GM19328 (cell line): Measurements from ENCODE around the gene MCC.

Experiments used
- ATAC-seq: cut with Tn5 transposase; IDR thresholded peaks from one replicate; pipeline ENCODE4 v1.9.1; 2021; ENCODE audit warnings: mild to moderate bottlenecking, moderate library complexity; ENCODE audit not compliant: unreplicated experiment

MCC gene

DNA sequence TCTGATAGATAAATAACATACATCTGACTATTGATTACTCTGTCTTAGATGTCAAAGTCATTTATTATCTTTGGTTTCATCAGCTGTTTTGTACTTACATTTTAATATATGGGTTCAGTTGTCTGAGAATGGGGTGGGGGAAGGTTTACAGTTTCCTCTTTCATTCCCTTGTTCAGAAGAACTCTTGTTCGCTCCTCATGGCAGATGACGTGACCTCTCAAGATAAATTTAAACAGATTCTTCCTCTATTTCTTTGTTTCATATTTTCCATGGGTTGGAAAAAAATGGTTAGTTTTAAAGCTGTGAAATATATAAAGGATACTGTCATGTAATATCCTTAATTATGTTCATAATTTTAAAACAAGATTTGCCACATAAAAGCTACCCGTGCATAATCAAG is 114.8 kb downstream of the MCC start:
- no peak for ATAC-seq

DNA sequence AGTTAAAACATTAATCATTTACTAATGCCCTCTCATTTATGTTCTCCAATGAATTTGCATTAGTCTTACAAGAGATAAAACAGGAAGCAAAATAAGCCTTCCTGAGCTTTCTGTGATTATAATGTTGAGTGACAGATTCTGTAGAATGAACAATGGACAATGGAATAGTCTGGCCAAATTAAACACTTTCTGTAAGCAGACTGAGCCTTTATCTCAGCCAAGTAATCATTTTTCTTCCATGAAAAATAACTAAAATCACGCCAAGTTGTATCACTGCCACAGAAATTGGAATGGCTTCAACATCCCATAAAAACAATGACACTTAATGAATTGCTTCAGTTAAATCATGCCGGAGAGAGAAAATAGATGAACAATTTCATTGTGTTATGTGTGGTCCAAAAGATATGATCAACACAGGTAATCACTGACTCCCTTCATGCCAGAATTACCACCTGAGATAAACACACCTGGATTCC is 116.5 kb downstream of the MCC start:
- ATAC-seq: no peak

GRCh38 chr5:113367586-113367985 is 120.7 kb downstream of the MCC start:
- ATAC-seq: no peak

DNA sequence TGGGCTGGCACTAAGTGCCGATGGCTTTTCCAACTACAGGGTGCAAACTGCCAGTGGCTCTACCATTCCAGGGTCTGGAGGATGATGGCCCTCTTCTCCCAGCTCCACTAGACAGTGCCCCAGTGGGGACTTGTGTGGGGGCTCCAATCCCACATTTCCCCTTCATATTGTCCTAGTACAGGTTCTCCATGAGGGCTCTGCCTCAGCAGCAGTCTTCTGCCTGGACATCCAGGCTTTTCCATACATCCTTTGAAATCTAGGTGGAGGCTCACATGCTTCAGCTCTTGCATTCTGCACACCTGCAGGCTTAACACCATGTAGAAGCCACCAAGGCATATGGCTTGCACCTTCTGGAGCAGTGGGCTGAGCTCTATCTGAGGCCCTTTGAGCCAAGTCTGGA is 123.8 kb downstream of the MCC start:
- ATAC-seq: no peak

- ATAC-seq: no peak
These were observed 126.6 kb downstream of the MCC start for GRCh38 chr5:113361701-113362100.

DNA sequence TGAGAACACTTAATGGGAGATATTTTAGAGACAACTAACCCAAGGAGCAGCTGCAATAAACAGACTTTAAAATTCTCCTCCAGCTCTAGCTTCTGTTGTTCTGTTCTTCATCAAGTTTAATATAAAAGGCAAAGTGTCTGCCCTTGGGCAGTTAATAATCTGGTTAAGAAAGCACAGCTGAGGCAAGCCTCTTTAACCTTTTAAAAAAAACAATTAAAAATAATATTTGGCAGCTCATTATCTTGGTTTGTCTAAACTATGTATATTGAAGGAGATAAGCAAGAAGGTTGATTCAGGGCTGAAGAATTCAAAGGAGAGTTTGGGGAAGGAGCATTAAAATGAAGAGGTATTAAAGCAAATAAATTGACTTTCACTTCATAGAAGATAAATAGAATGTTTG is 128.8 kb downstream of the MCC start:
- no peak for ATAC-seq

GRCh38 chr5:113358696-113359095 is 129.6 kb downstream of the MCC start:
- ATAC-seq: no peak

DNA sequence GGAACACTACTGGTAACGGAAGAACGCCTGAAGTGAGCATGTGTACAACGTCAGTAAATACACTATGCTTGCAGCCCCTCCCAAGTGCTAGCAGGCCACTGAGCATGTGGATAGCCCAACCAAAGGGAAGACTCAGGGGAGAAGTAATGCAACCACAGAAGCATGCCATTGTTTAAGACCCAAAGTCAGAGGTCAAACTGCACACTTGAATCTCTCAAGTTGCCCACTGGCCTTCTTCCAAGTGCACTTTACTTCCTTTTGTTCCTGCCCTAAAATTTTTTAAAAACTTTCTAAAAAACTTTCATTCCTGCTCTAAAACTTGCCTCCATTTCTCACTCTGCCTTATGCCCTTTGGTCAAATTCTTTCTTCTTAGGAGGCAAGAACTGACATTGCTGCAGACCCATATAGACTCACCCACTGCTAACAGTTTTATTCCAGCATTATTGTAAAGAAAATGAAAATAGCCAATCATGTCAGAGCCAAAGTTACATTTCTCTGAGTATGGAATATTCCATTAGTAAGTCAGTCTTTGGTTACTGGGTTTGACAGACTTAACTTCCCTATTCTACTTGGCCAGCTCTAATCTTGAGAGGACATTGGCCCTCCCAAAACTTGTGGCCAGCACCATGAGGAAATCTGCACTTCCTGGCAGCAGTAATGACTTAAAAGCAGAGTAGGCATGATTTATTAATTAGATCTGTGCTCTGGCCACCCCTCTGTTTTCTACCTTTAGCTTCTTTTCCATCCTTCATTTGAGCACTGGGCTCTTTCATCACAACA is 130.4 kb downstream of the MCC start:
- no peak for ATAC-seq

GRCh38 chr5:113356487-113356886 is 131.8 kb downstream of the MCC start:
- ATAC-seq: no peak

DNA sequence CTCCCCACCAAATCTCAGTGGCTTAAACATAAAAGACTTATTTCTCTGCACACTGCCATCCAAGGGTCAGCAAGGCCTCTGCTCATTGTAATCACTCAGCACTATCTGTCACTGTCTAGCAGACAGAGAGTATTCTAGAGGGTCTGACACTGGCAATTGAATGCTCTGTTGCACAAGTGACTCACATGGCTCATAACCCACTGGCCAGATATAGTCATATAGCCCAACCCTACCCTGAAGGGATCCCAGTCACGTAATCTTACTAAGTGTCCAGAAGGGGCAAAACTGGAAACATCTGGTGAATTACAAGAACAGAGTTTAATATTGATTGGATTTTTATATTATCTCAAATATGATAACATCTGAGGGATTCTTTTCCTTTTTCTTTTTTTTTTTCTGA is 134.2 kb downstream of the MCC start:
- ATAC-seq: no peak

DNA sequence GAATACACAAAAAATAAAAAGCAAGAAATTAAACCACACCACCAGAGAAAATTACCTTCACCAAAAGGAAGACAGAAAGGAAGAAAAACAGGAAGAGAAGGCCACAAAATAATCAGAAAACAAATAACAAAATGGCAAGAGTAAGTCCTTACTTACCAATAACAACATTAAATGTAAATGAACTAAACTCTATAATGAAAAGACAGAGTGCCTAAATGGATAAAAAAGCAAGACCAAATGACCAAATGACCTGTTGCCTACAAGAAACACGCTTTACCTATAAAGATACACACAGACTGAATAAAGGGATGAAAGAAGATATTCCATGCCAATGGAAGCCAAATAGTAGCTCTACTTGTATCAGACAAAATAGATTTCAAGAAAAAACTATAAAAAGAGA is 140.7 kb downstream of the MCC start:
- ATAC-seq: no peak

GRCh38 chr5:113344973-113345940 is 143.0 kb downstream of the MCC start:
- ATAC-seq: no peak

DNA sequence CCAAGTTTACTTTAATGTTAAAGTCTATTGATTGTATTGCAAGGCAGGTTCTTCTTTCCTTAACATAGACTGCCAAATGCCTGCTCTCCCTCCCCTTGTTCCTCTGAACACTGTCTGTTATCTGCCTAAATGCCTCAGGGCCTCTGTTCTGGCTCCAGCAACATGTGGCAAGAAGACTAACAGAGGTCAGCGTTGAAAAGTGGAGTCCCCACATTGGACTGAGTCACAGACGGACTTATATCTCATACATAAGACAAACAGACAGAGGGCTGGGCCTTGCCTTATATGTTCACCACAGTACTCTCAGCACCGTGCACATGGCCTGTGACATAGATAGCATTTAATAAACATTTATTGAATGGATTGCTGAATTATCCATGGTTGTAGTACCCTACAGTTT is 144.9 kb downstream of the MCC start:
- no peak for ATAC-seq

DNA sequence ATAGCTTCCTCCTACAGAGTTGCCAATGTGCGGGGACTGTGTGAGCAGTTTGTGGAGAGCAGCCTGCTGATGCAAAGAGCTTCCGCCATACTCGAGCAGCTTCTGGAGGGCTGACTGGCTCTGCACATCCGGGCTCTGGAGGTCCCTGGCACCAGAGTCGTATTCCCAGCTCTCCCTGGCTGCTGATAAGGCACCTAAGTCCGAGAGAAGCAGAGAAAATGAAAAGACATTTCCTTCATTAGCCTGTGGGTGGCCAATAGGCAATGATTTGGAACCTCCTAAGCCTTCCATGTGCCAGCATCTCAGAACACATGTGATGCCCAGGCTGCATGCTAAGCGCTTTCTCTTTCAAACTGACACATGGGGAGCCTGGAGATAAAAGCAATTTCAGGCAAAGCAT is 147.7 kb downstream of the MCC start:
- ATAC-seq: no peak

DNA sequence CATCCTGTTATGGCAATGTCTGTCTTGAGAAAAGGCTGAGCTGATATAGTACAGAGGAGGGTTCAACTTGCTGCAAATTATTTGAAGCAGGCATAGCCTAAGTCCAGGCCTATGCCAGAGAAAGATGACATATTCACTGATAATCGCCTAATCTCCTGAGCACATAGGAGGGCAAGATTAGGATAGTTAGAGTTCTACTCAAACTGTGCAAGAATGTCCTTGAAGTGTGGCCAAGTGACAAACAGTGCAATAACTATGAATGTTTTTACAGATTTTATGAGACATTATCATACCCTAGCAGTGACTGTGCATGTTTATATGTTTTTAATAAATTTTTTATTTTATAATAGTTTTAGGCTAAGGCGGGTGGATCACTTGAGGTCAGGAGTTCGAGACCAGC is 149.6 kb downstream of the MCC start:
- ATAC-seq: no peak

DNA sequence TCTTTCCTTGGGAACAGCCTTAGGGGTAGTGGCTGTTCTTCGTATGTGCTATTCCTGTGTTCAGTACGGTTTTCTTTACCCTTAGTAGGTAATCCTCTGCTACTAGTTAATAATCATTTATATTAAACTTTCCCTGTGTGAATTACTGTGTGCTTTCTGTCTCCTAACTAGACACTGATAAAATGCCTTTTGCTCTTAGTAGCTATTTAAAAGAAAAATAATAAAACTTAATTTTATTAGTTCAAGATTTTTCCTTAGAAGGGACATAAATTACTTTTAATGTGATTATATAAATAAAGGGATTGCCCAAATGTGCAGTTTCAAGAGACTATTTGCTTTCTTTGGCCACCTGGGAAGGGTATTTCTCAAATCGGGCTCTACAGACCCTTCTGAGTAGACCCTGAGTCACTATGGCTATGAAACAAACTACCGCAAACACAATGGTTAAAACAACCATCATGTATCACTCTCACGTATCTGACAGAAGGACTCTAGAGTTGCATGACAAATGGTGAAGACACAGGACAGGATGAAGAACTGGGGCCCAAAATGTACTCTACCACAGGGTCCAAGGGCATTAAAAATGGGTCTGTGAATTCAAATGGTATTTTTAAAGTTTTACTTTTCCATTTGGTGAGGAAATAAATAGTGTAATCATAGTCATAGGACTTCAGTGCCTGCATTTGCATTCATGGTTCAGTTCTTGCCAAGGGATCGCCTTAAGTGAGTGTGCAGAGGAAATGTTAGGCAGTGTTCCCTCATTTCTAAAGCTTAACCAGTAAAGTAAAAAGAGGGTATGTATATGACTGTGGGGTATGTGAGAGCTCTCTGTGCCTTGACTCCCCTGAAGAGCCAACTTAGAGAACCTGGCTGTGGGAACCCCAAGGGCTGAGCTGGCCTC is 150.5 kb downstream of the MCC start:
- no peak for ATAC-seq

DNA sequence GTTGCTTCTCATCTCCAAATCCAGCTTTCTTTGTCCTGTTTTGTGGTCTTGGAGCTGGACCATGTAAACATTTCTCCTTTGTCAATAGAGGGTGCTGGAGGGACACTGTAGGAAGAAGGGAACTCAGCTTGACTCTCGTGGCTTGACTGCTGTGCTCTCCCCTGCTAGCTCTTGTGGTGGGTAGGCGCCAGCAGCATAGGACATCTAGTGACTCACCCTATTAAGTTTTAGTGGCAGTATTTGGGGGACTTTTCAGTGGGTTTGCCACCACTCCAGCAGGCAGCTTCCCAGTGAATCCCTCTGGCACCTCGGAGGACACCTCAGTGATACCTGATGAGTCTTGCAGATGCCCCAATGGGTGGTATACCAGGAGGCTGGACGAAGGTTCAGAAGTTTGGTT is 151.3 kb downstream of the MCC start:
- no peak for ATAC-seq

- ATAC-seq: no peak
These were observed 154.8 kb downstream of the MCC start for GRCh38 chr5:113333411-113333810.

DNA sequence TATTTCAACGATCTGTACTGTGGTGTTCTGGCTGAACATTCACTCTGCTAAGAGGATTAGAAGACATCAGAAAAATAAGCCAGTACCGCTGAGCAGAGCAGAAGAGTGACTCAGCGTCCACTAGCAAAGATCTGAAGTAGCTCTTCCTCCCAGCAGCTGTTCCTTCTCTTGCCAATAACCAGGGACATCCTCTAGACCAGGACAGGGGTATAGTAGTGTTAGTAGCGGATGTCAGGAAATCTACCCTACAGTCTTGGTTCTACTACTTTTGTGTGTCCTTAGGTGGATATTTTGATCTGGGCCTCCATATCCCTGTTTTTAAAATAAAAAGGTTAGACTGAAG is 157.1 kb downstream of the MCC start:
- no peak for ATAC-seq

DNA sequence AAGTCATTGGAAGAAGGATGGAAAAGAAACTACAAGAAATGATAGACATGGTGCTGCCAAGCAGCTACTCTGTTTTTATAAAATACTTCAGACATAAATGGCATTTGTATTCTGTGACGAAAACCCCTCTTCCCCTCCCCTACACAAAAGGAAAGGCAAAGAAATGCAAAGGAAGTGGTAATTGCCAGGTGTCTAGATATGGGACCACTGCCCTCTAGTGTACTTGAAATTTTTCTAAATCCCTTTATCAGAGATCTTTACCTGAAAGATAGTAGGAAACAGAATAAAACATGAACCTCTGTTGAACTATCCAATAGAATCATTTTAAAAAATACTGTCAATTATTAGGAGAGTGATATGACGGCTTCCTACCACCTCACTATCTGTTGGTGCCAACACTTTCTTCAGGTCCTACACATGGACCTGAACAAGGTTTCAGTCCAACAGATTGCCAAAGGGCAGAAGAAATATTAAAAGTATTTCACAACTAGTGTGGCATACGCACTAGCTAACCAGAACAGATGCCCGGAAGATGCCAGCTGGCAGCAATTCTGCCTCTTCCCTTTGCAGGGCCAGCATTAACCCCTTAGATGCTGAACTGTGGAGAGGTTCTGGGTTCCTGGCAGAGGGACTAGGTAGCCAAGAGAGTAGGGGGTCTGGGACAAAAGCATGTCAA is 157.6 kb downstream of the MCC start:
- ATAC-seq: no peak
